DND-41 (cell line): ENCODE data around the gene A4GNT.

ENCODE experiments used
- CTCF ChIP-seq: IDR thresholded peaks from 2 replicates; pipeline ENCODE4 v1.5.1; 2012; ENCODE audit warnings: borderline replicate concordance, low read length, moderate library complexity, mild to moderate bottlenecking; ENCODE audit not compliant: poor library complexity, severe bottlenecking; ENCODE audit errors: extremely low read depth
- EZH2 ChIP-seq: IDR thresholded peaks from 3 replicates; pipeline ENCODE4 v1.6.1; 2012; ENCODE audit warnings: borderline replicate concordance, low read depth, mild to moderate bottlenecking, moderate library complexity, low read length, inconsistent platforms; ENCODE audit not compliant: severe bottlenecking

- TF ChIP-seq CTCF (no peak), EZH2 (no peak)
These were observed 38.5 kb downstream of the A4GNT start for GRCh38 chr3:138093721-138094120.
